GM12878 (cell line): ENCODE data around the gene DCUN1D3.

ENCODE experiments used
- BACH1 ChIP-seq: fragments of 450-650 bp; IDR thresholded peaks from 2 replicates; pipeline ENCODE4 v1.6.1; 2017; ENCODE audit warnings: mild to moderate bottlenecking, borderline replicate concordance
- CHD4 ChIP-seq: fragments of 200-600 bp; sonication (generic); IDR thresholded peaks from 2 replicates; pipeline ENCODE4 v1.6.1; 2016; ENCODE audit warnings: mild to moderate bottlenecking
- CTCF ChIP-seq, 3 experiments: IDR thresholded peaks in 2 of 3; conservative IDR thresholded peaks in 1 of 3; 2 replicates each; pipeline ENCODE4 v1.5.1; 2011; ENCODE audit warnings: low read depth in 3 of 3, low read length in 3 of 3, mild to moderate bottlenecking in 3 of 3, control low read depth in 2 of 3, moderate library complexity in 2 of 3, inconsistent platforms in 1 of 3, mixed read lengths in 1 of 3; ENCODE audit not compliant: control insufficient read depth in 2 of 3, insufficient read depth in 1 of 3; ENCODE audit errors: extremely low read depth in 1 of 3
- ELK1 ChIP-seq: IDR thresholded peaks from 2 replicates; pipeline ENCODE4 v1.6.1; 2012; ENCODE audit warnings: low read depth, low read length, improper control_type of control experiment
- NFIC ChIP-seq: IDR thresholded peaks from 2 replicates; pipeline ENCODE4 v1.6.1; 2012; ENCODE audit warnings: low read depth, mild to moderate bottlenecking, inconsistent platforms, low read length, moderate library complexity

GRCh38 chr16:20925751-20926150 lies 25.6 kb upstream of the DCUN1D3 start:
- TF ChIP-seq CTCF (IDR thresholded peaks at IDR 0.05 in 2 of 3, conservative IDR thresholded peaks at IDR 0.05 in 1 of 3; ENCODE audit: control insufficient read depth in 2 of 3, extremely low read depth in 1 of 3, insufficient read depth in 1 of 3, low read depth in 3 of 3, low read length in 3 of 3) (no peak), BACH1 (no peak), ELK1 (no peak), CHD4 (no peak), NFIC (no peak)
